HFF-Myc (cell line): ENCODE measurements around the gene HIPK3.

Experiments used
- DNase-seq: peaks from one replicate; pipeline ENCODE4 v3.0.0-alpha.2; 2011; ENCODE audit warnings: low read depth; ENCODE audit errors: extremely low read depth
- H3K4me3 ChIP-seq: replicated peaks from 2 replicates; pipeline ENCODE4 v1.5.1; 2011; ENCODE audit warnings: low read depth, mild to moderate bottlenecking, control low read depth, low read length
- CTCF ChIP-seq: IDR thresholded peaks from 2 replicates; pipeline ENCODE4 v1.5.1; 2012; ENCODE audit warnings: mild to moderate bottlenecking, low read depth, low read length, control low read depth; ENCODE audit errors: missing control alignments

The HIPK3 gene

DNA sequence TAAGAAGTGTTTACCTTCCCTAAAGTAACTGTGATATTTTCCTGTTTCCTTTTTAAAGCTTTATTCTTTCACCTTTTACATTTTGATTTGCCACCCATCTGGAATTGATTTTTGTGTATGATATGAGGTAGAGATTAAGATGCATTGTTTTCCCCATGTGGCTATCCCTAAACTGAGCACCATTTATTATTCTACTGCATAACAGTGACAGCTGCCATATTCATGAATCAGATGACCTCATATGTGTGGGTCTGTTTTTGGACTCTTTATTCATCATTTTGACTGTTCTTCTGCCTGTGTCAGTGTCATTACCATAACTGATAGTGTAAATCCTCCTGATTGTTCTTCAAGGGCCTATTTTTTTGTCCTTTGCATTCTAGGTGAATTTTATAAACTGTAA, 50.8 kb downstream of the HIPK3 start:
- TF ChIP-seq CTCF, result no peak
- H3K4me3 ChIP-seq, result no peak overlapping the region
- no peak for DNase-seq

- DNase-seq, result no peak
- H3K4me3 ChIP-seq, result no peak overlapping the region
- no peak for TF ChIP-seq CTCF
Observed at GRCh38 chr11:33309118-33309517, 51.9 kb downstream of the HIPK3 start.

DNA sequence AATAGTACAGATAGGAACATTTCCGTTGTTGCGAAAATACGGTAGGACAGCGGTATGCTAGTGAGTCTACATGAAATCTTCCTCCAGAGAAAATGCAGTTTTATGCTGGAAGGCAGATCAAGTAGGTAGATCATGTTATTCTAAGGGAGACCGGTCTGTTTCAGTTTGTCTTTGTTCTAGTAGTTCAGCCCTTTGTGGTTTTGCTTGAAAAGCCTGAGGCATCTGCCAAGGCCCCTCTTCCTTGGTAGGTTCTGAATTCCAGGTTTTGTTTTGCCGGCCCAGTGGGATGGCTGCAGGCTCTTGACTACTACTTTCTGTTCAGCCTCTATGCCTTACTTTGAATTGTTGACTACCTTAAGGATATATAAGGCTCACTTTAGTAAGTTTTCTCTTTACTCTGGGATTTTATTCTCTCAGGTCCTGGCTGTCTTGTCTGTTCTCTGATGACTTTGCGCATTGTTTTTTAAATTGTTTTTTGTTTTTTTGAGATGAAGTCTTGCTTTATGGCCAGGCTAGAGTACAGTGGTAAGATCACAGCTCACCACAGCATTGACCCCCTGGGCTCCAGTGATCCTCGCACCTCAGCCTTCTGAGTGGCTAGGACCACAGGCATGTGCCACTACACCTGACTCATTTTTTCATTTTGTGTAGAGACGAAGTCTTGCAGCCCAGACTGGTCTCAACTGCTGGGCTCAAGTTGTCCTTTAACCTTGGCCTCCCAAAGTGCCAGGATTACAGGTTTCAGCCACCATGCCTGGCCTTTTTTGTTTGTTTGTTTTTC, 53.7 kb downstream of the HIPK3 start:
- H3K4me3 ChIP-seq, result no peak overlapping the region
- no peak for TF ChIP-seq CTCF
- DNase-seq, result no peak

GRCh38 chr11:33311680-33312079, 54.5 kb downstream of the HIPK3 start:
- TF ChIP-seq CTCF, result no peak
- H3K4me3 ChIP-seq, result no peak overlapping the region
- no peak for DNase-seq

DNA sequence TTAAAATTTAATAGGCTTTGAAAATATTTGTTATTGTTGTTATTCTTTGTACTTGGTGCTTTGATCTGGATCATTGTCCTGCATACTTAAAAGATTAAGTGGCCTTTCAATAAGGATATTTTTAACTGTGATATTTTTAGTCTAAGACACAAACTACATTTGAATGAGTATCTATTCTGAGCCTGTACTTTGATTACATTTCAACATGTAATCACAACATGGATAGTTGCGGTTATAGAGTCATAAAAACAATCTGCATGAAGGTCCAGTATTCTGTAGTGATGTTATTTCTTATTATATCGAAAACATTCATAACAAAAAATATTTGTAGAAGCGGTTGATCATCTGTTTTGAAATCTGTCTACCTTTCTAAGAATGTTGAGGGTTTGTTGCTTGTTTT, 58.6 kb downstream of the HIPK3 start:
- no peak for TF ChIP-seq CTCF
- H3K4me3 ChIP-seq, result no peak overlapping the region
- no peak for DNase-seq

- DNase-seq, result no peak
- H3K4me3 ChIP-seq, result no peak overlapping the region
- no peak for TF ChIP-seq CTCF
Observed at GRCh38 chr11:33317662-33318061, 60.5 kb downstream of the HIPK3 start.
